IPS DF 6.9 (cell line): ENCODE measurements around the gene NME5.

Experiments
- DNase-seq: peaks from one replicate; pipeline ENCODE4 v3.0.0-alpha.2; 2013; ENCODE audit warnings: low read depth, low spot score
- H3K27ac ChIP-seq: one replicate; pipeline ENCODE4 v1.5.1; 2013; ENCODE audit warnings: low read length, control low read depth
- H3K27me3 ChIP-seq: 2 replicates; pipeline ENCODE4 v1.6.1; 2013; ENCODE audit warnings: mild to moderate bottlenecking, low read length; ENCODE audit not compliant: control insufficient read depth, insufficient read depth
- H3K36me3 ChIP-seq: 2 replicates; pipeline ENCODE4 v1.6.1; 2013; ENCODE audit warnings: low read length; ENCODE audit not compliant: control insufficient read depth, insufficient read depth
- H3K4me1 ChIP-seq: 2 replicates; pipeline ENCODE4 v1.6.1; 2013; ENCODE audit warnings: low read length; ENCODE audit not compliant: control insufficient read depth, insufficient read depth
- H3K4me3 ChIP-seq: 2 replicates; pipeline ENCODE4 v1.5.1; 2013; ENCODE audit warnings: mild to moderate bottlenecking, low read length
- H3K9me3 ChIP-seq: 2 replicates; pipeline ENCODE4 v1.6.1; 2013; ENCODE audit warnings: low read length, inconsistent platforms; ENCODE audit not compliant: control insufficient read depth, insufficient read depth
- WGBS: extraction: QIAGEN DNeasy Blood & Tissue Kit; methylation state at CpG from one replicate; pipeline ENCODE4 v1.1.7; 2013; ENCODE audit warnings: mixed read lengths, missing lambda C conversion rate; ENCODE audit not compliant: insufficient read length, insufficient coverage; 5-methylcytosine and 5-hydroxymethylcytosine counted together

Gene NME5

DNA sequence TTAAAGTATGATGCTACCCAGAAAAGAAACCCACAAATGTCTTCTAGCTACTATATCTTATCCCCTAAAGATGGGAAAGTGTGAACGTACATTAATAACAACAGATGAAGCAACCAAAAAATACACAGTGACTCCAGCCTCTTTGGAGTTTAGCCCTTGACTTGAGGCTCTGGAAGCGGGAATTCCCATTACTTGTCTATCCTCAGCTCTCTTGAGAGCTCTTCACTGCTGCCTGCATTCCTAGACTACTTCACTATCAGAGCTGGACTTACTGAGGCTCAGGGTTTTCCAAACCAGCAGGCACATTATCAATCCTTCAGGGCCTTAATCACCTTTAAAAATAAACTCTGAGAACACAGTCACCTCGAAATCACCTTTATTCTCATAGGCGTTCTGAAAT is 1.0 kb upstream of the NME5 start:
- no peaks in the 10 kb centered on the region for H3K36me3 ChIP-seq
- no peak for DNase-seq
- WGBS, result no CpG with 5 or more reads among the region's 4 CpGs
- H3K27ac ChIP-seq, result no peak overlapping the region
- no peaks in the 10 kb centered on the region for H3K9me3 ChIP-seq
- H3K27me3 ChIP-seq, result no peaks in the 10 kb centered on the region
- H3K4me3 ChIP-seq, result no peak overlapping the region
- H3K4me1 ChIP-seq, result no peaks in the 10 kb centered on the region

GRCh38 chr5:138139781-138140090 is 508 bp upstream of the NME5 start:
- Histone ChIP-seq H3K27ac (no peak overlapping the region), H3K4me1 (no peaks in the 10 kb centered on the region), H3K36me3 (no peaks in the 10 kb centered on the region), H3K4me3 (no peak overlapping the region), H3K27me3 (no peaks in the 10 kb centered on the region), H3K9me3 (no peaks in the 10 kb centered on the region)
- no CpG with 5 or more reads among the region's 3 CpGs for WGBS
- DNase-seq, result no peak

DNA sequence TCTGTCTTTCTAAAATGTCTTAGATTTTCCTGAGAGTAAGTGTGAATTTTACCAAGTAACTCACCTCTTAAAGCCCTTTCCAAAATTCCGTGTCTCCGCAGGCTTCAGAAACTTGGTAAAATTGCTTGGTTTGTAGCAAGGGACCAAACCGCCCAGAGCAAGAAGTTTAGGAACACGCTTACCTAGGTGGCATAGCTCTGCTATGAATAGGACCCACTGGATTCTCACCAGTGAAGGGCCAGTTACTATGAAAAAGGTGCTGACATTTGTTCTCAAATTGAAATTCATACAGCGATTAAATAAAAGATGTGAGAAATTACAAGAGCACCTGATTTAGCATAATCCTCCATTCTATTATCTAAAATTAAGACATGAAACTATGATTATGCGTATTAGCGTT is 6.7 kb downstream of the NME5 start:
- Histone ChIP-seq H3K27ac (no peak overlapping the region), H3K4me1 (no peaks in the 10 kb centered on the region), H3K9me3 (no peaks in the 10 kb centered on the region), H3K36me3 (no peaks in the 10 kb centered on the region), H3K4me3 (no peak overlapping the region), H3K27me3 (no peaks in the 10 kb centered on the region)
- WGBS, result no CpG with 5 or more reads among the region's 7 CpGs
- DNase-seq, result no peak

- WGBS, result no CpG with 5 or more reads among the region's 6 CpGs
- Histone ChIP-seq H3K9me3 (no peaks in the 10 kb centered on the region), H3K27ac (no peak overlapping the region), H3K4me3 (no peak overlapping the region), H3K27me3 (no peaks in the 10 kb centered on the region), H3K4me1 (no peaks in the 10 kb centered on the region), H3K36me3 (no peaks in the 10 kb centered on the region)
- DNase-seq, result no peak
Observed at GRCh38 chr5:138129347-138129746, 9.9 kb downstream of the NME5 start.

DNA sequence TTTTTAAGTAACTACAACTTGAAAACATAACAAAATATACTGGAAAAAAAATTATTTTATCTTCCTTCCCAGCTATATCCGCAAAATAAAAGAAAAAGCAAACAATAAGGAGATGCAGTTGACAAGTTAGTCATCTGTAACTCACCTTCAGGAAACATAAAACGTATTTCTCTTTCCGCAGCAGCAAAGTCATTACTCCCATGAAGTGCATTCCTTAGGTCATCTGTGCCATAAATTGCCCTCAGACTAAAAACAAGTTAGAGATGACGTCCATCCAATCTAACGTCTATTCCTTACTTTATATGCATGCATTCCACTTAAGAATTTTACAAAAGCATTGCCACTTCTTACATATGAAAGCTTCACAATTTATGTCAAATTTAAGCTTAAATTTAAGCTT is 10.9 kb downstream of the NME5 start:
- Histone ChIP-seq H3K27ac (no peak overlapping the region), H3K27me3 (no peaks in the 10 kb centered on the region), H3K4me3 (no peak overlapping the region), H3K9me3 (no peaks in the 10 kb centered on the region), H3K4me1 (no peaks in the 10 kb centered on the region), H3K36me3 (no peaks in the 10 kb centered on the region)
- no CpG with 5 or more reads among the region's 5 CpGs for WGBS
- no peak for DNase-seq

- Histone ChIP-seq H3K4me3 (no peak overlapping the region), H3K36me3 (no peaks in the 10 kb centered on the region), H3K27me3 (no peaks in the 10 kb centered on the region), H3K4me1 (peaks cover 1% of the 10 kb centered on the region; the same call in 1 of the 2 replicates), H3K27ac (no peak overlapping the region), H3K9me3 (no peaks in the 10 kb centered on the region)
- DNase-seq, result no peak
Observed at GRCh38 chr5:138115254-138115653, 24.0 kb downstream of the NME5 start.

DNA sequence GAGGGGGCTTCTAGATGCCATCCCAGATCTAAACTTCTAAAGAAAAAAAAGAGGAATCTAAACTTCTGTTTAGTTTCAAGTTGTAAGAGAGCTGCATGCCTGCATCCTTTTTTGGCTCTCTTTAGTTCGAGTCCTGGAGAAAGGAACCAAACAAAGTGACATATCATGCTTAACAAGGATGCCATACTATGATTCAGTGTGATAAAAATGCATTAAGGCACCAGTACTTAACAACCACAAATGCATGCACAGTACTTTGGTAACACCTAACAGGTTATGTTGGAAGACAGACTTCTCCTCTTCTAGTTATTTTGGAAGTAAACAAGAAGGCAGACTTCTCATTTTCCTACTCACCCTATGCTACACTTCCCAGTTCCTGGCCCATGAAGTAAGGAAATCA is 27.3 kb downstream of the NME5 start:
- no CpG with 5 or more reads among the region's 1 CpG for WGBS
- H3K27ac ChIP-seq, result no peak overlapping the region
- no peak overlapping the region for H3K4me3 ChIP-seq
- peaks cover 1% of the 10 kb centered on the region; the same call in 1 of the 2 replicates for H3K4me1 ChIP-seq
- H3K27me3 ChIP-seq, result no peaks in the 10 kb centered on the region
- no peaks in the 10 kb centered on the region for H3K9me3 ChIP-seq
- no peaks in the 10 kb centered on the region for H3K36me3 ChIP-seq
- DNase-seq, result no peak

GRCh38 chr5:138111181-138111580 is 28.0 kb downstream of the NME5 start:
- peaks cover 1% of the 10 kb centered on the region; the same call in 1 of the 2 replicates for H3K4me1 ChIP-seq
- no peaks in the 10 kb centered on the region for H3K9me3 ChIP-seq
- no peak overlapping the region for H3K27ac ChIP-seq
- WGBS, result no CpG with 5 or more reads among the region's 4 CpGs
- H3K4me3 ChIP-seq, result no peak overlapping the region
- DNase-seq, result no peak
- H3K27me3 ChIP-seq, result no peaks in the 10 kb centered on the region
- no peaks in the 10 kb centered on the region for H3K36me3 ChIP-seq

DNA sequence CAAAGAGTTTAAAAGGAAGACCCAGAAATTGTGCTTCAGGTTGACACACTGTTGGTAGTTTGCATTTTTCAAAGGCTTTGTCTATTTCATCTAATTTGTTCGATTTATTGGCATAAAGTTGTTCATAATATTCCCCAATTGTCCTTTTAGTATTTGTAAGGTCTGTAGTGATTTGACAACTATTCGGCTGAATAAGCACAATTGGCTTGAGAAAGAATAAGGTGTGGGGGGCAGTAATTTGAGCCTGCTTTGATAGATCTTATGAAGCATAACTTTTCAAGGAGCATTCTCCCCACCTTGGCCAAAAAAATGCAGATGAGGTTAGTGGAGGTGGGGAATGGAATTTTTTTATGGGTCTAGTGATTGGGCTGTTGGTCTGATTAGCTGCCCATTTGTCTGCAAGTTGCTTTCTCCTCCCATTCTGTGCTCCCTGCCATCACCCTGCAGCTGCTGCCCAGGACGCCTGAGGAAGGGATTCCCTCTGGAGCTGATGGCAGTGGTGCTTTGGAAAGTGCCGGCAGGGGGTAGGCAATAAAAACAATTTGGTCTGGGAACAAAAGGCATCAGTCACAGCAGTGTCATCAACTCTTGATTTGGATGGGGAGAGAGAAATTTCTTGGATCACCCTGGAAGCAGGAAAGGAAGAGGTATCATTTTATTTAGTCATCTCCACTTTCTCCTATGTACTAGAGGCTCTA is 28.8 kb downstream of the NME5 start:
- WGBS, result no CpG with 5 or more reads among the region's 4 CpGs
- H3K27me3 ChIP-seq, result no peaks in the 10 kb centered on the region
- H3K9me3 ChIP-seq, result no peaks in the 10 kb centered on the region
- H3K4me3 ChIP-seq, result no peak overlapping the region
- H3K4me1 ChIP-seq, result peaks cover 1% of the 10 kb centered on the region; the same call in 1 of the 2 replicates
- no peak overlapping the region for H3K27ac ChIP-seq
- DNase-seq, result no peak
- H3K36me3 ChIP-seq, result no peaks in the 10 kb centered on the region

DNA sequence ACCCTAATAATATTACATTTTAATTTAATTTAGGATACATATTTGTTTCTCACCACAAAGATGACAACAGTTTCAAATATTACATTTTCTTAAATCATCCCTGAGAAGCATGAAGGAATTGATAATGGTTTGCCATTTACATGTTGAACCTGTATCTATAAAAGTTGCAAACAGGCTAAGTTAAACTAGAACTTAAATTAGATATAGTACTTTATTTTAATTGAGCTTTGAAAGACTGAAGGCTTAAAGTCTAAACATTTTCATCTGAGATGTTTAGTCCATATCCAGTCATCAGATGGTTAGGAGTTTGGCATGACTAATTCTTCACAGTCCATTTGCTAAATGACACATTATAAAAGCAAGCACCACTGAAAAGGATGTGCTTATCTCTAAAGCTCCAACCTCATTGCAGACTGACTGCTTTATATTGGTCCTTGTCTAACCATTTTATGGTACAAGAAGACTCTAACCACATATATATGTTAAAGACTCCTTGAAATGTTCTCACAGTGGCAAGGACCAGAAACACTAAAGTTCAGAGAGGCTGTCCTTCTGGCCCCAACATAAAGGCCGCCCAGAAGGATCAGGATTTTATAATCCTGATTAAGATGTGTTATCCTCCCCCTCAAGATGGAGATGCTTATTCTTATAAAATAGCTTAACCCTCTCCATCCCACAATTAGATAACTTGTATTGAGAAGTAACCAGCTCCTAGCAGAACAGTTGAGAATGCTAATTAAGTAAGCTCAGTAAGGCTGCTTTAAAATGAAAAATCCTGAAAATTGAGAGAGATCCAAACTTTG is 29.6 kb downstream of the NME5 start:
- Histone ChIP-seq H3K27ac (no peak overlapping the region), H3K27me3 (no peaks in the 10 kb centered on the region), H3K9me3 (no peaks in the 10 kb centered on the region), H3K4me1 (peaks cover 1% of the 10 kb centered on the region; the same call in 1 of the 2 replicates), H3K4me3 (no peak overlapping the region), H3K36me3 (no peaks in the 10 kb centered on the region)
- DNase-seq, result no peak
- WGBS, result no CpG with 5 or more reads among the region's 1 CpG

DNA sequence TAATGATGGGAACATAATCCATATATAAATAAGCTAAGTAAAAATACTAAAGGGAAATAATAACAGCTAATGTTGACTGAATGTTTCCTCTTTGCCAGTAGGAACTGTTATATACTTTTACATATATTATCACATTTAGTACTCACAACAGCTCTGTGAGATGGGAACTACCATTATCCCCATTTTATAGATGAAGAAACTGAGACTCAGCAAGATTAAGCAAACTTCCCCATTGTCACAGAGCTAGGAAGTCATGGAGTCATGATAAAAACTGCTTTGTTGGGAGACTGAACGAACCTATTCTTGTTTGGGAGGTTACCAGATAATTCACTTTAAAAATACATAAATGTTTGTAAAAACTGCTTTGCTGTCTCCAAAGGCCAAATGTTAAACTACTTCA is 32.0 kb downstream of the NME5 start:
- WGBS, result no CpG with 5 or more reads among the region's 1 CpG
- no peak for DNase-seq
- no peak overlapping the region for H3K27ac ChIP-seq
- H3K9me3 ChIP-seq, result no peaks in the 10 kb centered on the region
- no peaks in the 10 kb centered on the region for H3K36me3 ChIP-seq
- H3K4me3 ChIP-seq, result no peak overlapping the region
- peaks cover 1% of the 10 kb centered on the region; the same call in 1 of the 2 replicates for H3K4me1 ChIP-seq
- no peaks in the 10 kb centered on the region for H3K27me3 ChIP-seq
